COR-L47 (cell line): ENCODE results near the gene DTNB.
"Not testable (repeated sequence)": the region's sequence is repeated elsewhere in the genome, so short reads cannot be mapped to it uniquely, and the experiment has no call there.

ENCODE experiments used
- DNase-seq: peaks from one replicate; lab custom pipeline; 2025; lab: John Stamatoyannopoulos, UW

The DTNB gene

DNA sequence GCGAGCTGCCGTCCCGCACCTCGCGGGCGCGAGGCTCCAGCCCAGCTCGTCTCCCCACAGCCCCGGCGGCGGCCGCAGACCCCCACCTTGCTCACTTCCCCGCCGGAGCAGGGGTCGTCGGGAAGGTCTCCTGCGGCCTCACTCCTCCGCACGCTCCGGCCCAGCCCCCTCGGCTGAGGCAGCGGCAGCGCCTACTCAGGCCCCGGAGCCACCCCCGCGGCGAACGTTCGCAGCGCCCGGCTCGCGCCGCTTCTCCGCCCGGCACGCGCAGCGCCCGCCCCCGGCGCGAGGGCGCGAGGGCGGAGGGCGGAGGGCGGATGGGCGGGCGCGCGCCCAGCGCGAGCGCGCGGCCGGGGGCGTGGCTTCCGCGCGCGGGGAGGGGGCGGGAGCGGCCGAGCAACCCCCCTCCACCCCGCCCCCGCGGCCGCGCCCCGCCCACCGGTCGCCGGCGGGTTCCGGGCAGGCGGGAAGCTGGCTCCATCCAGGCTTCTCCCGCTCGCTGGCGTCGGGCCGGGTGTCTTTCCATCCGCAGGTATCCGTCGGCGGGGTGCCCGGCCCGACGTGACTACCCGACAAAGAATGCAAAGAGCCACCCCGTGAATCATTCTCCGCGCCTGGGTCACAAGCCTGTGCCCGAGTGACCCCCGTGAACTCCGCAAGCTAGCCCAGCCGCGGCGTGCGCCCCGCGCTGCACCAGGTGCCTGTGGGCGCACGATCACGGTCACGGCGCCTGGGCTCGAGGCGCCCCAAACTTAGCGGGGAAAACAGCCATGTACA lies at the start of gene DTNB:
DTNB (minus strand) TSS at position 278 of the 777 bp plus-strand sequence. CDS start 20,917 bp downstream, outside the sequence.
- DNase-seq = peak; percentile 65

DNA sequence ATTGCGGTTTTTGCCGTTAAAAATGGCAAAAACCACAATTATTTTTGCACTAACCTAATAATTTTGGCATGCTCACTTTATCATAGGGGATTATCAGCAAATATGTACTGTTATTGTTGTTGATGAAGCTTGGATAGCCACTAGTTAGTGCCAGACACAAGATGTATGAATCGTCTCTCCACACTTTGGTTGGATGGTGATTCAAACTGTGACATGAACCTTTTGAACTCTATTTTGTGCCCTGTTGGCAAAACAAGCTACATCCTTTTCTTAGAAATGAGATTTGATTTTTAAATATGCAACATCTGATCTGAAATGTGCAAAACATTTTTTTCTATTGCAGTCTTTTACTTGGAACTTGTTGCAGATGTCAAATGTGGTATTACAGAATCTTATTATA lies 48.8 kb upstream of the DTNB start:
- no peak for DNase-seq

DNA sequence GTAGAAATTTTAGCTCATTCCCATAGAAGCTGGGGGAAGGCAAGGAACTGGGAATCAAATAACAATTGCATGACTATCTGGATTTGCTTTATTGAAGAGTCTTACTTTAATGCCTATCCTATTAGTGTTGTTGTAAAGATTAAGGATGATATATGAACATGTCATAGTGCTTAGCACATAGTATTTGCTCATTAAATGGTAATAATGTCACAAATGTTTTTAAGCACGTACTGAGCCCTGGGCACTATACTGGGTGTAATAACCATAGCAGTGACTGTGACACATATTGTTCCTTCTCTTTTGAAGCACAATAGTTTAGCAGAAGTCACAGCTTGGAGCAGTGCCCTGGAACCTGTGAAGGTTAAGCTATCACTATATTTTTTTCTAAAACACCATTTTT lies 47.2 kb upstream of the DTNB start:
- DNase-seq = no peak

DNA sequence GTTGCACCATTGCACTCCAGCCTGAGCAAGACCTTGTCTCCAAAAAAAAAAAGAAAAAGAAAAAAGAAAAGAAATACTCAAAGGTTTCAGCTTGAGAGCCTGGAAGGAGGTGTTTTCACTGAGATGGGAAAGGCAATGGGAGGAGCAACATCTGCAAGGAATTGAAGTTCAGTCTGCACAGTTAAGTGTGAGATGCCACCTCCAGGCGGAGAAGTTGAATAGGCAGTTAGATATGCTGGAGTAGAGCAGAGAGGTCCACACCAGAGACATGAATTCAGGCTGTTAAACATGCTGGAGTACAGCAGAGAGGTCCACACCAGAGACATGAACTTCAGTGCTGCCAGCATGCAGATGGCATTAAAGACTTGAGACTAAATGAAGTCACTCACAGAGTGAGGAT lies 41.4 kb upstream of the DTNB start:
- DNase-seq = no peak

DNA sequence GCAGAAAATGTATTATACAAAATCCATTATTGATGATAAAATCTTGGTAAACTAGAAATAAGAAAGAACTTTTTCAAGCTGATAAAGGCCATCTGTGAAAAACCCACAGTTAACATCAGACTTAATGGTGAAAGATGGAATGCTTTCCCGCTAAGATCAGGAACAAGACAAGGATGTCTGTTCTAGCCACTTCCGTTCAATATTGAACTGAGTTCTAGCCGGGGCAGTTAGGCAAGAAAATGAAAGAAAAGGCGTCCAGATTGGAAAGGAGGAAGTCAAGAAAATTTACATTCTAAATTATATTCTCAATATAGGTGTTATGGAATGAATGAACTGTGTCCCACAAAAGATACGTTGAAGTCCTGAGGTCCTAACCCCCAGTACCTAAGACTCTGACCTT lies 39.1 kb upstream of the DTNB start:
- no peak for DNase-seq

DNA sequence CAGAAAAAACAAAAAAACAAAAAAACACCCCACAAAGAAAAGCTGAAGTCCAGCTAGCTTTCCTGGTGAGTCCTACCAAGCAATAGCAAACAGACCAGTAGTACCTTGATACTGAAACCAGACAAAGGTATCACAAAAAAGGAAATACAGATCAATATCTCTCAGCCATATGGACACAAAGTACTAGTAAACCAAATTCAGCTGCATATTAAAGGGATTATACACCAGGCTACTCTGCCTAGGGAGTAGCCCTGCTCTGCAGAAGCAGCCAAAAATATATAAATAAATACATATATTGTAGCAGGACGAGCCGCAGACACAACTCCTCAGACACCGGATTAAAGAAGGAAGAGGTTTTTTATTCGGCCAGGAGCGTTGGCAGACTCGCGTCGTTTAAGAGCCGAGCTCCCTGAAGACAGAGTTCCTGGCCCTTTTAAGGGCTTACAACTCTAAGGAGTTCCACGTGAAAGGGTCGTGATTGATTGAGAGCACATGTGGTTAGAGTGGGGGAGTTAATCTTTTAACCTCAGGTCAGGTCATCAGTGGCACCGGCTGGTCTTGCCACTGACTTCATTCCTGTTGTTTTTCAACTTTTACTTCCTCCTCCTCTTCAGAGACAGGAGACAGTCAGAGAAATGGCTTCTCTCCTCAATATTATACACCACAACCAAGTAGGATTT lies 38.4 kb upstream of the DTNB start:
- no peak for DNase-seq

DNA sequence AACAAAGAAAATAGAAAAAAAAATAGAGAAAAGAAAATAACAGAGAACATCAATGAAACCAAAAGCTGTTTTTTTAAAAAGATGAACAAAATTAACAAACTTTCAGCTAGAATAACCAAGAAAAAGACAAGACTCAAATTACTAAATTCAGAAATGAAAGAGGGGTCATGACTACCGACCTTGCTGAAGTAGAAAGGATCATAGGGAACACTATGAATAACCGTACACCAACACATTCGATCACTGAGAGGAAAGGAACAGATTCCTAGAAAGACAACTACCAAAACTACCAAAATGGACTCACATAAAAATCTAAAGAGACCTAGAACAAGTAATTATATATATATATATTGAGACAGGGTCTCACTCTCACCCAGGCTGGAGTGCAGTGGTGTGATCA lies 37.4 kb upstream of the DTNB start:
- no peak for DNase-seq

DNA sequence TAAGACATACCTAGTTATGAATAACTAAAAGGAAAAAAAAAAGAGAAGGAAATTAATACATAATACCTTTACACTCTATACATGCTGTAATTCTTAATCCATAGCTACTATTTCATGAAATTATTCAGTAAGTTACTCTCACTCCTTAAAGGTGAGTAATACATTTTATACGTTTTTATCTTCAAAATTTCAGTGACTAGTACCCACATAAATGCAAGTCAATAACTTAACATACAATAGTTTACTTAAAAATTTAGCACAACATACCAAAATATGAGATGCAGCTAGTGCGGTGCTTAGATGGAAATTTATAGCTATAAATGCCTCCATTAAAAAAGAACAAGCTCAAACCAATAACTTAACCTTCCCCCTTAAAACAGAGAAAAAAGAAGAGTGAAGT lies 36.0 kb upstream of the DTNB start:
- DNase-seq = no peak

DNA sequence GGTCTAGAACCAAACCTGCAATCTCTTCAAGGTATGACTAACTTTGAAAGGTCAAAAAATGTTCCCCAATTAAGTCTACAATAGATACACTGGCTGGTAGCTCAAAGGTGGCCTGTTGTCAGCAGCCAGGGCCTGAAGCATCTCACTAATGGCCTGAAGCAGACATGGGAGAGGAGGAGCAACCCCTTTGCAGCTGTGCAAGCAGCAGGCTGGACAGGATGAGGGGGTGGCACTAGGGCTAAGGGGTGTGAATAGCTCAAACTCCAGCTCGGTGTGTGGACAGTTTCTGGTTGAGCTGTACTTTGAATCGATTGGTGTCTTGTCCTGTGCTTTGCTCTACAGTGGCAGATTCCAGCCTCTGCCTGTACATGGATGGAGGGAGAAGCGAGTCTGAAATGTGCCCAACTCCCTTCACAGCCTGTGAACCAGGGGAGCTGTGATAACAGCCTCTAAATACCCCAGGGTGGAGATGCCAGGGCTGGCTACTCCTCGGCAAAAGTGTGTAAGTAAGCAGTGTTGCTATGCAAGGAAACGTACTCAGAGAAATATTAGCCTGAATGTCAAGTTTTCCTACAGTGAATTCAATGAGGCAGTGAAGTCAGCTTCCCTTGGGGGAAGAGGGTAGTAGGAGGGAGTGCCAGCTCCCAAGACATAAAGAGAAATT lies 34.7 kb upstream of the DTNB start:
- no peak for DNase-seq

DNA sequence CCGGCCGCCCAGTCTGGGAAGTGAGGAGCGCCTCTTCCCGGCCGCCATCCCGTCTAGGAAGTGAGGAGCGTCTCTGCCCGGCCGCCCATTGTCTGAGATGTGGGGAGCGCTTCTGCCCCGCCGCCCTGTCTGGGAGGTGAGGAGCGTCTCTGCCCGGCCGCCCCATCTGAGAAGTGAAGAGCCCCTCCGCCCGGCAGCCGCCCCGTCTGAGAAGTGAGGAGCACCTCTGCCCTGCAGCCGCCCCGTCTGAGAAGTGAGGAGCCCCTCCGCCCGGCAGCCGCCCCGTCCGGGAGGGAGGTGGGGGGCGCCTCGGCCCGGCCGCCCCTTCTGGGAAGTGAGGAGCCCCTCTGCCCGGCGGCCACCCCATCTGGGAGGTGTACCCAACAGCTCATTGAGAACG lies 32.2 kb upstream of the DTNB start:
- DNase-seq = not testable (repeated sequence)

DNA sequence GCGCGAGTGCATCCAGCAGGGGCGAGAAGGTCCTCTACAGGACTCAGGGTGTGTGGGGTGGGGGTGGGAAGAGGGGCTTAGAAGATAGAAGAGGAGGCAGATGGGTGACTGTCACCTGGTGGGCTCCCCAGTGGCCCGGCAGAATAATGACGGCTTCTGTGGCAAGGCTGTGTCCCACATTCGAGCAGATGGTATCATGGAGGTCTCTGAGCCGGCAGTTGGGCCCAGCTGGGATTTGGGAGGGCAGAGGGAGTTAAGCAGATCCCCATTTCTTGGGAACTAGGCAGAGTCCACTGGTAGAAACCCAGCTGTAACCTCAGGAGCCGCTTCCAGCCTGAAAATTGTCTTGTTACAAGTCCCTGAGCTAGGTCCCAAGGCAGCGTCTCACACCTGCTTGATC lies 28.4 kb upstream of the DTNB start:
- no peak for DNase-seq

DNA sequence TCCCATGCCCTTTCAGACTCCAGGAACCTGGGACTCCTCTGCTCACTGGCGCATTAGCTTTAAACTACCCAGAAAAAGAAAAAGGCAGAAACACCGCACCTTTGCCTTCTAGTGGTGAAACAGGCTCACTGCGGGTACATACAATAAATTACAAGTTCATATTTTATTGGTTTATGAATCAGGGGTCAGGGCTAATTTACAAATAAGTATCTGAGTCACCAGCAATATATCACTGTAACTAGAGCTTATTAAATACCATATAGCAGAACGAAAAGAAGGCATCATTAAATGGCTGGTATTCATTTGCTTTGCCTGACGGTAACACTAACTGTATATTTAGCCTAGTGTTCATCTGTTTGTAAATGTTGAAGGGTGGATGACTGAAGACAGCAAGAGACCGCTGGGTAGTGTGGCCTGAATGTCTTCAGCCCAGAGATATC lies 26.9 kb upstream of the DTNB start:
- DNase-seq = peak; percentile 45

DNA sequence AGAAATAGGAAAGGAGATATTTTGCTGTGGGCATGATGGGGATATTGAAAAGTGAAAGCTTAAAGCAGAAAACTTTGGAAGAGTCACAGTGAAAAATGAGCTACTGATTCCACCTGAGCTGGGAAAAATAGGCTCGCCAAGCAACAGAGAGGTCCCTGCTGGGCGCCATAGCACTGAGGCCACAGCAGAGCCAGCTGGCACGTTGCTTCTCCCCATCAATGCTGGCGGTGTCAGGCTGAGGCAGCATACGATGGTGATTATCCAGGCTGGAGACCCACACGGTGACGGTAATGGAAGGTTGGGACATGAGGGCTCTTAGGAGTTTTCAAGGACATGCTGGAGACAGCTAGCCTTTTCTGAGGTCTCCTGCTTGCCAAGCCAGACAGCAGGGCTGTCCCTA lies 25.8 kb upstream of the DTNB start:
- no peak for DNase-seq

DNA sequence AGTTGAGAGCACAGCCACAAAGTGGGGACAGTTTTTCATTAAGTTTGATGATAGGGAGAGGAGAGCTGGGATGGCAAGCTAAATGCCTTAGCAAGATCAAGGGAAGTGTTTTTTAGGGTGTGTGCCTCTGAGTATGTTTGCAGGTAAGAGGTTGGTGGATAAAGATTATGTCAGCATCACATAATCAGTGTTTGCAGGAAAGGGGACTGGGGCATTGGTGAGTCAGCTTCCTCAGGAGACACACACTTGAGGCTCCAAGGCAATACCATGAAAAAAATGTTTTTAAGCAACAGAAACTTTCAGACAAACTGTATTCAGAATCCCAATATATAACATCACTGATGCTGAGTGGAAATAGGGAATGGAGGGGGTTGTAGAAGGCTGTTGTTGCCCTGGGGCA lies 25.4 kb upstream of the DTNB start:
- no peak for DNase-seq

DNA sequence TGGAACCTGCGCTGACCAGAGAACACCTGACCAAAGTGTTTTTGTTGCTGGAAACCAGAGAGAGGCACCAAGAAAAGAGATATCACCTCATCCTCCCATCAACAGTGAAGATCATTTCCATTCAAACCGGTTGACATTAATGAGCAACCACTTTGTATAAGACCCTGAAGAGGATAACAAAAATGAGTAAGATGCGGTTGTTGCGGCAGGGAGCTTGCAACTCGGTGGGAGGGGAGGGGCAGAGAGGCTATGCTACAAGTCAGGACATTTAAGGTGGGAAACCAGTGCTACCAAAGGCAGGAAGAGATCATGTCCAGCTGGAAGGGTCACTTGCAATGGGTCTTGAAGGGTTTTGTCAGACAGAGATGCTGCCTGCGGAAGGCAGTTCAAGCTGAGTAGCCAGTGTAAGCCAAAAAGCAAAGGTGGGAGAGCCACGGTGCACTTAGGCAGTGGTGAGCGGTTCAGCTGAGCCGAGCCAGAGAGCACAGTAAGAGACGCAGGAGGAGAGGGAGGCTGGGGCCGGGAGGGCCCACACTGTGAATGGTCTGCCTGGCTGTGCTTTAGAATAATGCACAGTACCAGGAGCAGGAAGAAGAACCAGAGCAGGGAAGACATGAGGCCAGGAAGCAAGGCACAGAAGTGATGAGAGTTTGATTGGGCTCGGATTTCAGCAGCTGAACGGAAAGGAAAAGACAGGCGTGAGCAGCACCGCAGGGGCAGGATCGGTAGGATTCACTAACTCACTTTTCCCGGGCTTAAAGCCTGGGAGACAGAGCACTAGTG lies 24.4 kb upstream of the DTNB start:
- DNase-seq = no peak

DNA sequence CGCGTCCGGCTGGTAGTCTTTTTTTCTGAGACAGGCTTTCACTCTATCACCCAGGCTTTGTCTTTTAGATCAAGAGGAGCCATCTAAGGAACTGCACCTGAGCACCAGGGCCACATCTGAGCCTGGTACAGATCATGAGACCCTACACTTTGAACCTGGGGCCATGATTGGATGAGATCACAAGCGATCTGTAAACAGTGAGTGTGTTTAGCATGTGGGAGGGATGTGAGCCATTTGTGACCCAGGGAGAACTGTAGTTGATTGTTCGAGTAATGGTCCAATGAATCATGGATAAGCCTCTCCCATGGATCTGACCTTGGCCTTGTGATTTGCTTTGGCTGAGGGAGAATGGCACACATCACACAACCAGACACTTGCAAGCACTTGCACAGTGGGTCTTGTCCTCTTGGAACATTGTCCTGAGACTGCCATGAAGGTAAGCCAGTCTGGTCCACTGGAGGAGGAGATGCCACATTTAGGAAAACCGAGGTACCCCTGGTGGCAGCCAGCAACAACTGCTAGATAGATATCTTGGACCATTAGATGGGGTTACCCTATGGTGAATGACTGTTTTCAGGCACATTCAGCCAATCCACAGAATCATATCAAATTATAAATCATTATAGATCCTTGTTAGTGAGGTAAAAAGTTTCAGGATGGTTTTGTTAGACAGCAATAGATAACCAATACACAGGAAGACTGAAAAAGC lies 19.5 kb upstream of the DTNB start:
- DNase-seq = no peak

DNA sequence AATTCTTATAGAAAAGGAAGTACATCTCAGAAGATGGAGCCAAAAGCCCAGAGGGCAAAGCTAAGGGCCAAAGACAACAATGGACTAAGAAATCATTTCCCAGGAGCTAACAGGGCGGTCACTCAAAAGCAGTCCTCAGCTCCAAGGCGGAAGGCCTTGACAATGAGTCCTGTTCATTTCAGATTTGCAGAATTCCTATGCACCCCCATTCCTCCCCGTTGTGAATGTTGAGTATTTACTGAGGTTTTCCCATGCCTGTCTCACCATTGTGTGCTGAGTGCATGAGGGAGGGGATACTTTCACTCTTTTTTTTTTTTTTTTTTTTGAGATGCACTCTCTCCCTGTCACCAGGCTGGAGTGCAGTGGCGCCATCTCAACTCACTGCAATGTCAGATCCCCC lies 18.8 kb upstream of the DTNB start:
- no peak for DNase-seq

DNA sequence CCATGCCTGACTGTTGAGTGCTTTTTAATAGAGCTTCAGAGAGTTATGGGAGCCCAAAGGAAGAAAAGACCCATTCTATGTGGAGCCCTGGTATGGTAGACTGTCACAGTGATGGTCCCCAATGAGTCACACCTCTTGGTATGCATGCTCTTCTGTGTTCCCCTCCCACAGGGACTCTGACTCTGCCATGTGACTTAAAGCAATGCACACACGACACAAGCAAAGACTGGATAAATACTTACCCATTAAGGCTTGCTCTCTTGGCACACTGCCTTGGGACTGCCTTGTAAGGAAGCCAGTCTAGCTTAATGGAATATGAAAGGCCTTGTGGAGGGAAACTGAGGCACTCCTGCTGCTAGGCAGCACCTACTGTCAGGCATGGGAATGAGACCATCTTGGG lies 16.7 kb upstream of the DTNB start:
- DNase-seq = no peak

DNA sequence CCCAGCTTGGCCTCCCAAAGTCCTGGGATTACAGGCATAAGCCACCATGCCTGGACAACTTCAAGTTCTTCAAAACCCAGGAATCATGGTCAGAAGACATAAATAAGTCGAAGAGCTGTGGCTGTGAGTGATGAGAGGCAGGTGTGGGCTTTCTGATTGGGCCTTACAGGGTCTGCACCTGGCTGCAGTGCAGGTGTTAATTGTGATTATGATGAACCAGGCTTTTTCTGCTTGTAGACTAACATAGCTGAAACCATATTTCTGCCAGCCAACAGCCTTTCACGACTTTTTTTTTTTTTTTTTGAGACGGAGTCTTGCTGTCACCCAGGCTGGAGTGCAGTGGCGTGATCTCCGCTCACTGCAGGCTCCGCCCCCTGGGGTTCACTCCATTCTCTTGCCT lies 14.9 kb upstream of the DTNB start:
- no peak for DNase-seq

DNA sequence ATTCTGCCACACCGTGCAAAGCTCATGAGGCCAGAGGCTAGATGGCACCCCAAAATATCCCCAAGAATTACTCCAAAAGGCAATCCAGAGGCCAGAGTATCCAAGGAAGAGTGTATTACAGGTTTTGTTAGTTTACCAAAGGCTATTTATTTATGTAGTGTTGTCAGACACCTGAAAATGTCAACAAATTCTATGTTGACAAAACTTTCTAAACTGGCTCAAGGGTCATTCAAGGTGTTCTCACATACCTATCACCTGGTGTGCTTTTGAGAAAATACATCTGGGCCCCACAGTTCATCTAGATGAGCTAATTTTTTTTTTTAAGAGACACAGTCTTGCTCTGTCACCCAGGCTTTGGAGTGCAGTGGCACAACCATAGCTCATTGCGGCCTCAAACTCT lies 12.4 kb upstream of the DTNB start:
- no peak for DNase-seq

DNA sequence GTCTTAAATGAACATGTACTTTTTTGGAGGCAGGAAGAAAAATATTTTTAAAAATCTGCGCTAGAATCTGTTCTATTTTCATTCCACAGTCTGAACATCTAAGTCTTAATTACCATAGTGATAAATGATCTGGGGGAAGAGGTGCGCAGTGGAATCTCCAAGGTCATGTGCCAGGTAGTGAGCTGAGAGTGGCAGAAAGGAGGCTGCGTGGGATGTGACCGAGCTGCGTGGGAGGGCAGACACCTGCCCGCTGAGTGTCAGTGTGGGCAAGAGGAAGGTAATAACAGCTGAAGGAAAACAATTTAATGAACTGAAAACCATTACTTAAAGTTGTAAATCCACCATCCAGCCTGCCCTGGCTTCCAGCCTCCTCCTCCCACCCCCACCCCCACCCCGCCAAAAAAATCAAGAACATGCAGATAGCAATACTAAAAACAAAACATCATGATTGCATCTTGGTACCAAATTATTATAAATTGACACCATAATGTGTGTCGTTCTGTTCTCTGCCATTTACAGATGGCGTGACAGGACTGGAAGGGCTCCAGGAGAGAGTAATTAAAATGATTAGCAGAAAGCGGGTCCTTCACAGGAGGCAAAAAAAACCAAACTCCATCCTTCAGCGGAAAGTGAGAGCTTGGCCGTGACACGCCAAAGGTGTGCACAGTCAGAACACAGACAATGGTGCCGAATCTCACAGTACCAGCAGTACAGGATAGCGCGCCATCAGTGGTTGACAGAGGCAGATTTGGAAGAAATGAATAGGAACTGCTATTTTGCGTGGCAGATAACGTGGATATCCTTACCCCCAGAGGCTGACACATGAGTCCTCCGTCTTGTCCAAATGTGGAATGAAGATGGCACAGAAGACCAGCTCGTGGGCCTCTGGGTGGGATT lies 11.4 kb upstream of the DTNB start:
- peak; percentile 44 for DNase-seq
